Astrocyte of the spinal cord (primary cell): ENCODE measurements around the gene C3orf62.

ENCODE experiments used
- DNase-seq: peaks from one replicate; pipeline ENCODE4 v3.0.0; 2011; ENCODE audit warnings: low read depth, low spot score
- H3K4me3 ChIP-seq: 2 replicates; pipeline ENCODE4 v1.5.1; 2011; ENCODE audit warnings: low read depth, mild to moderate bottlenecking, low read length, moderate library complexity
- in situ Hi-C: cut with HindIII; loops from 2 replicates; pipeline ENCODE4 v1.10.0; 2017; ENCODE audit warnings: low sequenced_read_pairs
- TF ChIP-seq, protein P1 (sequence below): IDR thresholded peaks from 2 replicates; pipeline ENCODE4 v1.5.1; 2012; ENCODE audit warnings: low read depth, mild to moderate bottlenecking, low read length, inconsistent platforms

C3orf62 gene

DNA sequence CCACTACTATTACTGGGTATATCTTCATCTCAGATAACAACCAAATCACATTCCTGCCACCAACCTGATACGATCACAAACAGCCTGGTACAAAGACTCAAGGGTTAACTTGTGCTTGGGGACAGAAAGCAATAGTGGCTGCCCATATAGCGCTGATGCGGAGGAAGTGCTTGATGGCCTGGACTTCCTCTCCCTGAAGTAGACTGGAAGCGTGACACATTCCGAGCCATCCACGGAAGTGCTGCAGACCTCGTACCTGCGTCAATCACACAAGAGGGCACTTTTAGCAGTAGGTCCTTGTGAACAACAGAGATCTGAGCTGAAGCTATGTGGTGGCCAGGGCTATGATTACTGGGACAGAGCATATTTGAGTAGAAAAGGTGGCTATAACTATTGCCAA lies 17.3 kb upstream of the C3orf62 start:
- DNase-seq = no peak
- H3K4me3 ChIP-seq = no peak overlapping the region
- in situ Hi-C loops = no loop called here
- TF ChIP-seq, protein P1, sequence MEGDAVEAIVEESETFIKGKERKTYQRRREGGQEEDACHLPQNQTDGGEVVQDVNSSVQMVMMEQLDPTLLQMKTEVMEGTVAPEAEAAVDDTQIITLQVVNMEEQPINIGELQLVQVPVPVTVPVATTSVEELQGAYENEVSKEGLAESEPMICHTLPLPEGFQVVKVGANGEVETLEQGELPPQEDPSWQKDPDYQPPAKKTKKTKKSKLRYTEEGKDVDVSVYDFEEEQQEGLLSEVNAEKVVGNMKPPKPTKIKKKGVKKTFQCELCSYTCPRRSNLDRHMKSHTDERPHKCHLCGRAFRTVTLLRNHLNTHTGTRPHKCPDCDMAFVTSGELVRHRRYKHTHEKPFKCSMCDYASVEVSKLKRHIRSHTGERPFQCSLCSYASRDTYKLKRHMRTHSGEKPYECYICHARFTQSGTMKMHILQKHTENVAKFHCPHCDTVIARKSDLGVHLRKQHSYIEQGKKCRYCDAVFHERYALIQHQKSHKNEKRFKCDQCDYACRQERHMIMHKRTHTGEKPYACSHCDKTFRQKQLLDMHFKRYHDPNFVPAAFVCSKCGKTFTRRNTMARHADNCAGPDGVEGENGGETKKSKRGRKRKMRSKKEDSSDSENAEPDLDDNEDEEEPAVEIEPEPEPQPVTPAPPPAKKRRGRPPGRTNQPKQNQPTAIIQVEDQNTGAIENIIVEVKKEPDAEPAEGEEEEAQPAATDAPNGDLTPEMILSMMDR = no peak

DNA sequence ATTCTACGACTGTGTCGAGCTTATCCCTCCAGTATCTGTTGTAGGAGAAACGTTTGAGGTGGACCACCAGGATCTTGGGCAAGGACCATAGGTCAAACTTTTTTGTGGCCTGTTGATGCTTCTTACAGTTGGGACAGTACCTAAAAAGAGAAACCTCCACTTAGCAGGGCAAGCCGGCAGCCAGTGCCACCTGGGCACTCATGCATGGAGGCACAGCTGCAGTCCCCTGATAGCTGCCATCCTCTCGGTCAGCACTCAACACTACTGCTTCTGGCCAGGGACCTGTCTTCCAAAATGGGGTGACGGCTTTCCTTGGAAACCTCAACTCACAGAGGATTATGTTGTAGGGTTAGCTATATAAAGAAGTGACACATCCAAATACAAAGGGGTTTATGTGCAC lies 7.0 kb upstream of the C3orf62 start:
- H3K4me3 ChIP-seq = no peak overlapping the region
- TF ChIP-seq, protein P1 = no peak
- in situ Hi-C loops = no loop called here
- DNase-seq = no peak

- TF ChIP-seq, protein P1 = no peak
- H3K4me3 ChIP-seq = no peak overlapping the region
- in situ Hi-C loops = no loop called here
- no peak for DNase-seq
These were observed 2.3 kb upstream of the C3orf62 start for GRCh38 chr3:49279376-49279775.

DNA sequence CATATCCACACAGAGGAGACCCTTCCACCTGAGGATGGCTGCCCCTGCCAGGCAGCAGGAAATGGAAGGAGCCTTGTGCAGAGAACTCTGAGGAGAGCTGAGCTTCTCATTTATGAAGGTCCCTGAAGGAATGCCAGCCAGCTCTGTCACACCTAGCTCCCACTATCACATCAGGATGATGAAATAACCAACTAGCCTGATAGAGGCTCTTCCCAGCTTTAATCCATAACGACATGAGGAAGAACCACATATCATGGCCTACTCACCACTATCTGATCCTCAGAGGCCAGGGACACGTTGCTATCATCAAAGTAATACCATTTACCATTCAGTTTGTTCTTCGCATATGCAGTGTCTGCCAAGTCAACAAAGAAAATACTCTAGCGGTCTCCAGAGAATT lies 1.5 kb upstream of the C3orf62 start:
- TF ChIP-seq, protein P1 = no peak
- in situ Hi-C loops = no loop called here
- DNase-seq = no peak
- H3K4me3 ChIP-seq = no peak overlapping the region

DNA sequence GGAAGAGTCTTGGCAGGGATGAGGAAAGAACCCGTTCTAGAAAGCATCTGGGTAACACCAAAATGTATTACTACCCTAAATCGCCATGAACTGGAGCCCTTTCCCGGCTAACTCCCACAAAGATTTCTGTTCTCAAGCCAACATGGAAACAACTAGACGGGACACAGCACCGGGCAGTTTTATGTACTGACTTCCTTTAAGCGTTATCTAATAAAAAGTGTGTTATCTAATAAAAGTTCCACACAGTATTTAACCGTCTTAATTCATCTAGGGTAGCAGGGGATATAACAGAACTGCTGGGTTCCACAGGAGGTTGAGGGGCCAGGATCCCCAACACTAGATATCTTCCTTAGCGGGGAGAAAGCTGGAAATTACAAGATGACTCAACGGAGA lies 347 bp upstream of the C3orf62 start:
- DNase-seq = no peak
- TF ChIP-seq, protein P1 = no peak

GRCh38 chr3:49273825-49274532 lies 3.1 kb downstream of the C3orf62 start:
- TF ChIP-seq, protein P1 = no peak
- no peak for DNase-seq
- in situ Hi-C loops = no loop called here
- no peak overlapping the region for H3K4me3 ChIP-seq

More for the DNA sequence above, 347 bp upstream of the C3orf62 start:
- H3K4me3 ChIP-seq = peak overlapping the region; percentile 44
- in situ Hi-C loops = no loop called here
